RWPE2 (cell line): Measurements from ENCODE around the gene SPZ1.
A peak's percentile ranks its signal among the peaks of the same experiment; 100 is the strongest.
"Not testable (repeated sequence)": the region's sequence is repeated elsewhere in the genome, so short reads cannot be mapped to it uniquely, and the experiment has no call there.

ENCODE experiments used
- ATAC-seq: fragments of 200-7000 bp; cut with Tn5 transposase; 3 replicates; pipeline ENCODE4 v1.9.1; 2021; ENCODE audit warnings: low read depth
- DNase-seq: peaks from one replicate; pipeline ENCODE4 v3.0.0-alpha.2; 2020; ENCODE audit warnings: low spot score
- H3K27ac ChIP-seq: fragments of 450-650 bp; 2 replicates; pipeline ENCODE4 v1.5.1; 2017; ENCODE audit warnings: mild to moderate bottlenecking; ENCODE audit not compliant: poor library complexity, severe bottlenecking
- H3K27me3 ChIP-seq: fragments of 250-450 bp; sonication (Bioruptor Pico); 2 replicates; pipeline ENCODE4 v1.5.1; 2021; ENCODE audit warnings: mild to moderate bottlenecking, moderate library complexity; ENCODE audit not compliant: insufficient read depth, poor library complexity, severe bottlenecking
- H3K36me3 ChIP-seq: fragments of 250-450 bp; sonication (Bioruptor Pico); 2 replicates; pipeline ENCODE4 v1.5.1; 2020; ENCODE audit warnings: low read depth, mild to moderate bottlenecking, moderate library complexity
- H3K4me1 ChIP-seq: fragments of 250-450 bp; sonication (Bioruptor Pico); 2 replicates; pipeline ENCODE4 v1.5.1; 2021; ENCODE audit warnings: mild to moderate bottlenecking, moderate library complexity; ENCODE audit not compliant: insufficient read depth, poor library complexity, severe bottlenecking
- H3K4me3 ChIP-seq: fragments of 250-450 bp; sonication (Bioruptor Pico); 2 replicates; pipeline ENCODE4 v1.5.1; 2021; ENCODE audit warnings: mild to moderate bottlenecking, moderate library complexity; ENCODE audit not compliant: severe bottlenecking
- H3K9me3 ChIP-seq: fragments of 250-450 bp; sonication (Bioruptor Pico); 2 replicates; pipeline ENCODE4 v1.5.1; 2021; ENCODE audit warnings: mild to moderate bottlenecking, moderate library complexity; ENCODE audit not compliant: severe bottlenecking
- TF ChIP-seq, protein P1 (sequence below): fragments of 450-650 bp; IDR thresholded peaks from one replicate; pipeline ENCODE4 v1.5.1; 2017; ENCODE audit warnings: mild to moderate bottlenecking, moderate library complexity; ENCODE audit not compliant: poor library complexity, severe bottlenecking

SPZ1 gene

DNA sequence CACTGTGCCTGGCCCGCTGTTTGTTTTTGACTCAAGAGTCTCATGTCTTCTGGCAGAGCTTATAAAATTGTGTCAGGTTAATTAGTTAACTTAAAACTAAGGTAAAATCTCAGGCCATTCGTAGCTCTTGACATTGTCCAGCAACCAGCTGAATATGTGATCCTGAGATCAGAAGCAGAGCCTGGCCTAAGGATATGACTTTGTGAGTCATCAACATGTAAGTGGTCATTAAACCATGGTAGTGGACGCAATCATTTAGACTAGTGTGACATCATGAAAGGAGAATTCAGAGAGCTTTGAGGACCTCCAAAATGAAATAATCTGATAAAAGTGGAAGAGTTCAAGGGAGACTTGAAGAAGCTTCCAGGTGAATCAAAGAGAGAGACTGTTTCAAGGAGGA, 23.3 kb downstream of the SPZ1 start:
- no peak overlapping the region for H3K27ac ChIP-seq
- no peaks in the 10 kb centered on the region for H3K27me3 ChIP-seq
- DNase-seq (no peak), ATAC-seq (no peak)
- H3K36me3 ChIP-seq, result no peaks in the 10 kb centered on the region
- no peak overlapping the region for H3K4me3 ChIP-seq
- TF ChIP-seq, protein P1, sequence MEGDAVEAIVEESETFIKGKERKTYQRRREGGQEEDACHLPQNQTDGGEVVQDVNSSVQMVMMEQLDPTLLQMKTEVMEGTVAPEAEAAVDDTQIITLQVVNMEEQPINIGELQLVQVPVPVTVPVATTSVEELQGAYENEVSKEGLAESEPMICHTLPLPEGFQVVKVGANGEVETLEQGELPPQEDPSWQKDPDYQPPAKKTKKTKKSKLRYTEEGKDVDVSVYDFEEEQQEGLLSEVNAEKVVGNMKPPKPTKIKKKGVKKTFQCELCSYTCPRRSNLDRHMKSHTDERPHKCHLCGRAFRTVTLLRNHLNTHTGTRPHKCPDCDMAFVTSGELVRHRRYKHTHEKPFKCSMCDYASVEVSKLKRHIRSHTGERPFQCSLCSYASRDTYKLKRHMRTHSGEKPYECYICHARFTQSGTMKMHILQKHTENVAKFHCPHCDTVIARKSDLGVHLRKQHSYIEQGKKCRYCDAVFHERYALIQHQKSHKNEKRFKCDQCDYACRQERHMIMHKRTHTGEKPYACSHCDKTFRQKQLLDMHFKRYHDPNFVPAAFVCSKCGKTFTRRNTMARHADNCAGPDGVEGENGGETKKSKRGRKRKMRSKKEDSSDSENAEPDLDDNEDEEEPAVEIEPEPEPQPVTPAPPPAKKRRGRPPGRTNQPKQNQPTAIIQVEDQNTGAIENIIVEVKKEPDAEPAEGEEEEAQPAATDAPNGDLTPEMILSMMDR, result no peak
- H3K9me3 ChIP-seq, result no peaks in the 10 kb centered on the region
- no peaks in the 10 kb centered on the region for H3K4me1 ChIP-seq

DNA sequence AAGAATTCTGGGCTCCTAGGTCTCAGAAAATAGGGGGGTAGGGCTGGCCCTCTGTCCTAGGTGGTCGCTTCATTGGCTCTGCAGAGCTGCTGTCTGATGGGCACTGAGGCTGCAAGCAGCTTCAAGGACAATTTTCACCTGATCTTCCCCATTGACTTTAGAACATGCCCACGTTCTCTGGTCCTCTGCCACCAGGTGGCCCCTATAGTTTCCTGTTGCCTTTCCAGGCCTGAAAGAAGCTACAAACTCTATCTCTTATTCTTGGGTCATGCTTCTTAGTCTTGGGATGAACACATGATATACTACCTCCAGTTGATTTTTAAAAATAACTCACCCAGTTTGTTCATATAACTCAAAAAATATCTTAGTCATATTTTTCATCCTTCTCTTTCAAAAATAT, 26.3 kb downstream of the SPZ1 start:
- TF ChIP-seq, protein P1, result peak; percentile 66
- no peaks in the 10 kb centered on the region for H3K9me3 ChIP-seq
- H3K36me3 ChIP-seq, result no peaks in the 10 kb centered on the region
- DNase-seq (no peak), ATAC-seq (peak; percentile 86)
- no peaks in the 10 kb centered on the region for H3K27me3 ChIP-seq
- no peak overlapping the region for H3K27ac ChIP-seq
- no peak overlapping the region for H3K4me3 ChIP-seq
- no peaks in the 10 kb centered on the region for H3K4me1 ChIP-seq

DNA sequence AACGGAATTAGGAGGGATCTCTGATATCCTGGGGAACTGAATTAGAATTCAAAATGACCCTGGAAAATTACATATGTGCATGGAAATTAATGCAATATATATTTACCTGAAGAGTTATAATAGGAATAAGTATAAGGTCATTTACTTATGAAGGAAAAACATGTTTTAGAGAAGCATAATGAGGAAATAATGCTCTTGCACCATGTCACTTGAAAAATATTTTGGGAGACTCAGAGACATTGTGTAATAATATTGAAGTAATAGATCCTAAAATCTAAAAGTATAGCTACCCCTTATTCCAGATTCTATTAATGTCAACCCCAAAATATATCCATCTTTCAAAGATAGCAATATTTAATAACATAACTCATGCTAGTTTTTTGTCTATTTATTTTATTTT, 28.4 kb downstream of the SPZ1 start:
- no peaks in the 10 kb centered on the region for H3K27me3 ChIP-seq
- H3K9me3 ChIP-seq, result no peaks in the 10 kb centered on the region
- no peak for ATAC-seq
- H3K4me3 ChIP-seq, result no peak overlapping the region
- H3K36me3 ChIP-seq, result no peaks in the 10 kb centered on the region
- no peak overlapping the region for H3K27ac ChIP-seq
- DNase-seq, result no peak
- TF ChIP-seq, protein P1, result no peak
- H3K4me1 ChIP-seq, result no peaks in the 10 kb centered on the region

DNA sequence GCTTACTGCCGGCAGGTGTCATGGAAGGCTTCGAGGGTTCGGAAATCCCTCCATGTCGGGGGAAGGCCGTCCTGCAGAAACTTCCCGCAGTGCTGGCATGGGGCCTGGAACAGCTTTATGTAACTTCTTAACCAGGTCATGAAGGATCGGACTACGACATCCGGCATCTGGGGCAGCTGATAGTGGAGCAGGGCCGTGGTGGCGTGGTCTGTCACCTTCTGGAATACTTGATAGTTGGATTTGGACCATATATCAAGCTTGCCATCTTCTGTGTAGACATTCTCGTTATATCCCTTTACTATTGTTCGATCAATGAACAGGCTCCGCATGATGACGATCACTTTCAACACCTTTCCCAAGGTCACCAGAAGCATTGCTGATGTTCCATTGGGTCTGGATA, 31.2 kb downstream of the SPZ1 start:
- ATAC-seq, H3K27ac ChIP-seq, H3K9me3 ChIP-seq, DNase-seq, H3K4me3 ChIP-seq, H3K27me3 ChIP-seq, H3K36me3 ChIP-seq, H3K4me1 ChIP-seq: not testable (repeated sequence)

DNA sequence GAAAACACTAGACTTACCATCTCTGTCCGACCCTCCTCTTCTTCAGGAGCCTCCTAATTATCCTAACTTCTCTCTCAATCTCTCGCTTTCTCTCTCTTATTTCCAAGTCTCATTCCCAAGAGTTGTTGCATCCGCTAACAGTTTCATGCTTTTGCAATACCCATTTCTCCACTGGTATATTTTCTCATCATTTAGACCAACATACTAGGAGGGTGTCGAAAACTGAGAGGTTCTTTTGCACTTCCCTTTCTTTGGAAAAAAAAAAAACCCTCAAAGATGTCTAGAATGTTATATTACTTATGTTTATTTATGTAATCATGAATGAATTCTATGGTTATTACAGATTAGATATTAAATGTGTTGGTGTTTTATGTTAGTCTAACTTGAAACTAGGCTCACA, 35.9 kb downstream of the SPZ1 start:
- no peaks in the 10 kb centered on the region for H3K4me1 ChIP-seq
- H3K27me3 ChIP-seq, result no peaks in the 10 kb centered on the region
- TF ChIP-seq, protein P1, result no peak
- ATAC-seq (no peak), DNase-seq (no peak)
- no peak overlapping the region for H3K4me3 ChIP-seq
- no peak overlapping the region for H3K27ac ChIP-seq
- H3K9me3 ChIP-seq, result no peaks in the 10 kb centered on the region
- no peaks in the 10 kb centered on the region for H3K36me3 ChIP-seq
